Uterus (tissue), 2 donors: Measurements from ENCODE around the gene EFNB1.

ENCODE experiments used
- CTCF ChIP-seq, 4 experiments: fragments of 200-600 bp in 2 of 4; fragments of 450-650 bp in 2 of 4; sonication (generic) in 2 of 4; IDR thresholded peaks; one replicate each; pipeline ENCODE4 v1.5.1; 2016 to 2019; ENCODE audit warnings: antibody characterized with exemption in 4 of 4, mild to moderate bottlenecking in 2 of 4, moderate library complexity in 1 of 4
- POLR2A ChIP-seq, 2 donors: fragments of 450-650 bp; IDR thresholded peaks; one replicate each; pipeline ENCODE4 v1.6.1; 2016; ENCODE audit warnings: antibody characterized with exemption in 2 of 2, mild to moderate bottlenecking in 1 of 2, moderate library complexity in 1 of 2

GRCh38 chrX:68838571-68838910 lies 9.7 kb downstream of the EFNB1 start:
- TF ChIP-seq CTCF (IDR thresholded peaks at IDR 0.05) (no peak), POLR2A (IDR thresholded peaks at IDR 0.05) (no peak)
